Measurements from ENCODE around the gene MGAT3.

MGAT3 gene

DNA sequence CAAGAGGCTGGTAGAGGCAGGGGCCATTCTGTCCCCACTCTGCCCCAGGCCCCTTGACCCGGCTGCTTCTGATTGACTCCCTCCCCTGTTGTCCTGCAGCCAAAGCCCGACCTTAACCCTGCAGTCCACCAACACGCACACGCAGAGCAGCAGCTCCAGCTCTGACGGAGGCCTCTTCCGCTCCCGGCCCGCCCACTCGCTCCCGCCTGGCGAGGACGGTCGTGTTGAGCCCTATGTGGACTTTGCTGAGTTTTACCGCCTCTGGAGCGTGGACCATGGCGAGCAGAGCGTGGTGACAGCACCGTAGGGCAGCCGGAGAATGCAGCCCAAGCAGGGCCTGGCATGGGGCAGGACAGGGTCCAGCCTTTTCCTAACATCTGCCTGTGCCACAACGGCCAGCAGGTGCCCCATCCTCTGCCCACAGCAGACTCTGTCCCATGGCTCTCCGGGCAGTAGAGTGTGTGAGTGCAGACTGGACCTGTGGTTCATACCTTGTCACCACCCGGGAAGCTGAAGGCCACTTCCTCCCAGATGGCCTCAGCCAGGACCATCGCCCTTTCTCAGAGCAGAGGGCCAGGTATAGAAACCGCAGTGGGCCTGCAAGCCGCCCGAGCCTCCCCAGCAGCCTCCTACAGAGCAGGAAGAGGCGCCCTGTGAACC is 26.8 kb upstream of the MGAT3 start:
- DNase-seq: no peak

DNA sequence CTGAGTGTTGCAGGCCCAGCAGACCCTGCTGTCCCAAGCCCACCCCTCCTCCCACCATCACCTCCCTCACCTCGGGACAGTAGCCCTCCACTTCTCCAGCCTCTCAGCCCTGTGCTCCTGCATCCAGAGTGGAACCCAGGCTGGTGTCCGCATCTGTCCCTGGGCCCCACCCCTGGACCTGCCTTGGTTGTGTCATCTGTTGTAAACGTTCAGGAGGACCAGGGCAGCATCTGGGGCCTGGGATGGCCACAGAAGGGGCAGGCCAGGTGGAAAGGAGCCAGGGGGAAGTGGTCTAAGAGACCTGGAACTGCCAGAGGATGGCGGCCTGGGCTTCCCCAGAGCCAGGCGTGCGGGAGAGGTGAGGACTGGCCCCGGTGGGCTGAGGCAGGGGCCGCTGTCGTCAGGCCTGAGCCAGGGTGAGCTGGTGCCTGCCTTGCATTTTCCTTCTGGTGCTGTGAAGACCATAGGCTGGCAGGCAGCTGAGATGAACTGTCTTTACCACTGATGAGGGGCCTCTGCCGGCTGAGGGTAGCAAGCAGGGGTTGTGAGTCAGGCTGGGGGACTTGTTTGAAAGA is 26.1 kb upstream of the MGAT3 start:
- DNase-seq: no peak

DNA sequence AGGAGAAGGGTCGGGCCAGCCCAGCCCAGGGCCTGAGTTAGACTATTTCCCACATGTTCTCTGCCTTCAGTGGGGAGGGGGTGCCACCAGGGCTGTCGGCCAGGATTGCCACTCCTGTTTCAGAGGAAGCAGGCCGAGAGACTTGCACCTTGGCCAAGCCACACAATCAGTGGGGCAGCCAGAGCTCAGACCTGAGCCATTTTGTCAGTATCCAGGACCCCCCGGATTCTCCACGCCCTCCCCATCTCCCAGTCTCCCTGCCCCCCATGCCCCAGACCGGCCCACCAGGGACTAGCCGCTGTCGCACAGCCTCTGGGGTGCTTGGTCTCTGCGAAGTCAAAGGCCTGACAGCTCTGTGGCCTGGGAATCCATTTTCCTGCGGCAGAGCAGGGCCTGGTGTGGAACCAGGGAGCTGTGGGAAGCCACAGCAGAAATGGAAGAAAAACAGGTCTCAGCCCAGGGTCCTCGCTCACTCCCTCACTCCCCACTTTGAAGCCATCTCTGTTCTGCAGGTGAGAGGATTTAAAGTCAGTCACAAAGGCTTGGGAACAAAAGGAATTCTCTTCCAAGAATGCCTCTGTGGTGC is 25.5 kb upstream of the MGAT3 start:
- DNase-seq: no peak

DNA sequence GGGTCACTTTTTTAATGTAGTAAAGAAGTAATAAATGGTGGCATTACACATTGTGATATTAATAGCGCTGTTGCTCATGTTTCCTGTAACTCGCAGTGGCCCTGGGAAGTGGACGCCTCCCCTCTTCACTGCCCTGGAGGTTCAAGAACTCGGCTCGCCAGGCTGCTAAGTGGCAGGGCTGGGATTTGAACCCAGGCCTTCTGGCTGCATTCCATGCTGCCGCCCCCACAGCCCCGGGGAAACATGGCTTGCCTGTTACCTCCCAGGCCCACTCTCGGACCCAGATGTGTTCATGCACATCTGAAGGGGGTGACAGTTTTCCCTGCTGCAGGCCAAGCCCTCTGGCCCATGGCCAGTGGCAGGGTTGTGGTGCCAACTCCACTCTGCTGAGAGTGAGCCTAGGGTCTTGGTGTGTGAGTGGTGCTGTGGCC is 25.0 kb upstream of the MGAT3 start:
- DNase-seq: no peak

DNA sequence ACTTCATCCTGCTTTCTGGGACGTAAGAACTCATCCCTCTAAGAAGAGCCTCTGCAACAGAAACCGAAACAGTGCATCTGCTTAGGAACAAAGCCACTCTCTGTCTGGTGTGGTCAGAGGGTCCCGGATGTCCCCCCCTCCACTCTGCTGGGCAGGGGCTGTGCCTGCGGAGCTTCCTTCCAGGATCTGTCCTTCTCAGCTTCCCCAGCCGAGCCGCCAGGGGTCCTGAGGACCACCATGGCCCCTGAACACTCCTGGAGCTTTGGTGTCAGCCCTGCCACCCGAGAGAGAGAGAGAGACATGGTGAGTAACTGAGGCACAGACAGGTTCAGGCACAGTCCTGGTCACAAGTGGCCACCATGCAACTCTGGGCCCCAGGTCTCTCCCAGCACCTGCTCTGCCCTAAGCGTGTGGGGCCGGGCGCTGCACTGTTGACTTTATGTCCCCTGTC is 24.4 kb upstream of the MGAT3 start:
- DNase-seq: no peak

DNA sequence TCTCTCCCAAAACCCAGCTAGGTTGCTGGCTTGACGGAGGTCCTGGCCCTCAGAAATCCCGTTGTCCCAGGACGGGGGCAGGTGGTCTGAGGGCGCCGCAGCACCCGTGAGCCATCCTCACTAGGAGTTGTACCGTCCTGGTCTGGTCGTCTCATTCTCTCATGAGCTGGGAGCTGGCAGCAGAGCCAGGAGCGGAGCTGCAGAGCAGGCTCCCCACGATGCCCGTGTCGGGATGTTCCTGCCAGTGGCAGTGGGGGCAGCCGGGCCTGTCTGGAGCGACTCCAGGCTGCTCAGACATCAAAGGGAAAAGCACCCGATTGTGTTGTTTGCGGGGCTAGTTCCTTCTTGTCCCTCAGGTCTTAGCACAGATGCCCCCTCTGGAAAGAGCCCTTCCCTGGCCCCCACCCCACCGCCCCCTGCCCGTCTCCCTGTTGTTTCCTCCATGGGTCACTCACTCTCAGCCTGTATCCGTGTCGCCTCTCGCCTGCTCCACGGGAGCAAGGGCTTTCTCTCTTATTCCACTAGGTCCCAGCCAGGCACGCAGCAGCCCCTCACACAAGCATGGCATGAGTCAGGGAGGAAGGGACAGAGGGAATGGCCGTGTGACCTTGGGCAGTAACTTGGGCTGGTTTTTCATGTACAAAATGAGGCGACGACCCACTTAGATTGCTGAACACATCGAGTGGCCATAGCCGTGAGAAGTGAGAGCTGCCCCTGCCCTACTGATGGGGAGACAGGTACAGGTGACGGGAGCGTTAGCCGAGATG is 23.2 kb upstream of the MGAT3 start:
- peak; percentile 70 for DNase-seq

DNA sequence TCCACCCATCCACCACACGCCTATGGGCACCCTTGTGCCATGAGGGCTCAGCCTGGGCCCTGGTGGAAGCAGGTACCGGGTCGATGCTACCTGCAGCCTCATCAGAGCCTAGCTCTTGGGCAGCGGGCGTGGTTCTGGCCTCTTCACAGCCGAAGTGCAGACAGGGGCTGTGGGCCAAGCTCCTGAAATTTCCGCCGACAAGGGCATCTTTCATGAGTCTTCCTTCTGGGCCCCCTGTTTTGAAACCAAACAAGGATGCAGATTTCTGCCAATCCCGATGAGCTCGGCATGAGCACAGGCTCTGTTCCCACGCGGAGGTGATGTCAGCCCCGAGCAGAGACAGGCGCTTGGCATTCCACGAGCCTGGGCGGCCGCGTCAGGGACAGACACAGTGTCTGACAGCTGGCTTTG is 22.6 kb upstream of the MGAT3 start:
- DNase-seq: peak; percentile 76

DNA sequence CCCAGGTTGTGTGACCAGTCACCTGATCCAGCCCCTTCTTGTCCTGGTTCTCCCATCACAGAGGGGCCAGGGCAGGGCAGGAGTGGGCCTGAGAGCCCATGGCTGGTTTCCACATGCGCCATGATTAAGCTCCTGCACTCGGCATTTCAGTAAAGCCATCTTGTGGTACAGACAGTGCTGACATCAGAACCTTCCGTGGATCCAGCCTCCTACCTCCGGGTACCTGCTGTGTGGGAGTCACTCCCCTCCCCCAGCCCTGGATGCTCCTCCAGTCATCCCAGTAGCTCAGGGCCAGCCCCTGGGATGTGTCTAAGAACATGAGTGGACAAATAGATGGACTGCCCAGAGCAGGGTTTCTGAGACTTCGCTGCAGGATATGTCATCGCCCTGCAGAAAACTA is 22.1 kb upstream of the MGAT3 start:
- DNase-seq: no peak

DNA sequence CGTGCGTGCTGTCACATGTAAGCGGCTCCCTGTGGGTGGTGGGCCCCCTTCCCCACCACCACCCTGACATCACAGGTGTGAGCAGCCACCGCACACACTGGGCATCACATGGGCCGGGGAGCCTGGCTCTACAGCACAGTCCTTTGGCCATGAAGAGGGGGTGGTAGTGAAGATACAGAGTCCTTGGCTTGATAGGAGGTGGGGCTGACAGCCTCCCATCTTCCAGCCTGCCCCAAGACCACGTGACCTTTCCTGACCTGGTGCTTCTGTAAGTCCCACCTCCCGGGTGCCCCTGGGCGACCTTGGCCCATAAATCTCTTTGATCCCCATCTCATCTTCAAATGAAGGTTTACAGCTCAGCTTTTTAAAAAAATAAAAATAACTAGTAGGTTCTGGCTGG is 21.2 kb upstream of the MGAT3 start:
- DNase-seq: no peak

DNA sequence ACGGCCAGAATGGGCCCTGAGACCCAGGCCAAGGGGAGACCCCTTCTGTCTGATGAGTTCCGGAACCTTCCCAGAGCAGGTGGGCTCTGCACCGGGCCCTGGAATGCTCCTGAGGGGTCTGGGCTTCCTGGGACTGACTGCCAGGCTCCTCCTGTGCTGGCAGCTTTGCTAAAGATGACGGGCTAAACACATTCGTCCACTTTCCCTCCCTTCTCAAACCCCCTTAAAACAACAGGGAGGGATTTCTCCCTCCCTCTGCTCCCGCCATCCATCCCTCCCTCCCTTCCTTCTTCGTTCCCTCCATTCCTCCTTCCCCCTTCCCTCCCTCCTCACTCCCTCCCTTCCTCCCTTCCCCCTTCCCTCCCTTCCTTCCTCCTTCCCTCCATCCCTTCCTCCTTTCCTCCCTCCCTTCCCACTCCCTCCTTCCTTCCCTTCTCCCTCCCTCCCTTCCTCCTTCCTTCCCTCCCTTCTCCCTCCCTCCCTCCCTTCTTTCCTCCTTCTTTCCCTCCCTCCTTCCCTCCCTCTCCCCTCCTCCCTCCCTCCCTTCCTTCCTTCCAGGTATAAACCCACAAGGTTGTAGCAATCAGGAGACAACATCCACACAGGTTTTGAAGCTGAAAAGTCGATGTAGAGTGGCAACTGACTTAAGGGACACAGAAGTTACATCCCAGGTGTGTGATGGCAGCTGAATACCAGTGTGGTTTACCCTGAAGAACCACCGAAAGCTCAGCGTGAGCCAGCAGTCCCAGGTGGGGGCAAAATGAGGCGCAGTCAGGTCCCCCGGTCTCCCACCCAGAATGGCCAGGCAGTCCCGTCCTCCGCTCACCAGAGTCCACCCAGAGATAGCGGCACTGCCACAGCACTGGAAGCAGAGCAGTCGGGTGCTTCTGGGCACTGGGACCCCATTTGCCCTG is 18.8 kb upstream of the MGAT3 start:
- DNase-seq: no peak

DNA sequence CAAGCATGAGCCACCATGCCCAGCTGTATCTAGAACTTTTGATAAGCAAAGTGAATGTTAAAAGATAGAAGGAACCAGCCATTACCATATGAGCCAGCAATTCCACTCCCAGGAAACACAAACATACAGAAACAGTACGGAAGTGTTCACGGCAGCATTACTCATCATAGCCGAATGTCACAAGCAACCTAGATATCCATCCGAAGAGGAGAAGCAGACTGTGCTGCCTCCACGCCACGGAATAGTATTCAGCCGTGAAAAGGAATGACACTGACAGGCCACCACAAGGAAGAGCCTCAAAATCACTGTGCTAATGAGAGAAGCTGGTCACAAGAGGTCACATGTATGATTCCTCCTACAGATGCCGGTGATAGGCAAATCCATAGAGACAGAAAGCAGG is 17.6 kb upstream of the MGAT3 start:
- no peak for DNase-seq

DNA sequence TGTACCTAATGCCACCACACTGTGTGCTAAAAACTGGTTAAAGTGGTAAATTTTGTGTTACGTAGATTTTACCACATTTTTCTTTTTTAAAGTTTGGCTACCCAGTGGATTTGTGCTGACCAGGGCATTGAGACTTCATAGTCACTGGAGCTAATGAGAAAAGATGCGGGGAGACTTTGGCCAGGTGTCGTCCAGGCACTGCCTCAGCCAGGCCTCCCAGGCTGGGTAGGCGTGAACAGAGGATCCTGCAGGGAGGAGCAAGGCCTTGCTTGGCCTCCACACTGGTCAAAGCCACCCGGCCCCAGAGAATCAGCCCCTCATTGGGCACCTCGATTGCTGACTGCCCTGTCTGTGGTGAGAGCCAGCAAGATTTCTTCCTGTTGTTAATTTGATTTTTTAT is 13.4 kb upstream of the MGAT3 start:
- DNase-seq: no peak

DNA sequence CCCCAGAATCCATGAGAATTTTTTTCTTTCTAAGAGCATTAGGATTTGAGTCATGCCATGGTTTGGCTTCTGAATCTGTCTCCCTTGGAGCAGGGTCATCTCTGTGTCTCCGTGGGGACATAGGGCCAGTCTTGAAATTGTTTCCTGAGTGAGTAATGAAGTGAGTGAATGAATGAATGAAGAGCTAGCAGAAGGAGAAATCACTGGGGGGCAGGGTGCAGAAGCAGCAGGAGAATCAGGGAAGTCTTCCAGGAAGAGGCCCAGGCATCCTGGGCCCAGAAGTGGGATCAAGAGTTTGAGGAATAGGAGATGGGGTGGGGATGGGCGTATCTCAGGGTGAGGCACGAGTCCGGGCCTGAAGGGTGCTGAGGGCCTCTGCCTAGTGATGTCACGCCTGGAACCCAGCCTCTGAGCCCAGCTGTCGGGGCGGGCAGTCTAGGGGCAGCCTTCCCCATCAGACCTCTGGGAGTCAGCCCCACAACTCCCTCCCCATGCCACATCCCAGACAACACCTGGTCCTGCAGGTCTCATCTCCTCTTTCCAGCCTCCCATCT is 12.5 kb upstream of the MGAT3 start:
- no peak for DNase-seq

DNA sequence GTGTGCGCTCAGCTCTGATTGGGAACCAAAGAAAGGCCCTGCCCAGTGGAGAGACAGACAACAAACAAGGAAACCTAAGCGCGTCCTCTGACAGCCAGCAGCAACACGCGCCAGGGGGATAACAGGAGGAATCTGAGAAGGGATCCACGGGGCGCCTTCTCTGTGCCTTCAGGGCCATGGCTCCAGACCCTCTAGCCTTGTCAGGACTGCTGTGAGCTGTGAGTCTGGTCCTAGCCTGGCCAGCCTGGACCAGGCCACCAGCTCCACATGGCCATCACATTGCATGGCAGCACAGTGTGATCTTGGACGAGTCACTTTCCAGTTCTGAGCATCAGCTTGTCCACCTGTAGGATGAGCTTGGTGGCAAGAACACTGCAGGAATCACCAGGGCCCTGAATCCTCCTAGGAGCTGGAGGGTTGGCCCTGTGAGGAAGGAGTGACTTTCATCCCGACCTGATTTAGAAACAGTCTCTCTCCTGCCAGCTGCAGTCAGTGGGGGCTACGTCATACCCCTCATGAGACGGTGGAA is 11.8 kb upstream of the MGAT3 start:
- no peak for DNase-seq

DNA sequence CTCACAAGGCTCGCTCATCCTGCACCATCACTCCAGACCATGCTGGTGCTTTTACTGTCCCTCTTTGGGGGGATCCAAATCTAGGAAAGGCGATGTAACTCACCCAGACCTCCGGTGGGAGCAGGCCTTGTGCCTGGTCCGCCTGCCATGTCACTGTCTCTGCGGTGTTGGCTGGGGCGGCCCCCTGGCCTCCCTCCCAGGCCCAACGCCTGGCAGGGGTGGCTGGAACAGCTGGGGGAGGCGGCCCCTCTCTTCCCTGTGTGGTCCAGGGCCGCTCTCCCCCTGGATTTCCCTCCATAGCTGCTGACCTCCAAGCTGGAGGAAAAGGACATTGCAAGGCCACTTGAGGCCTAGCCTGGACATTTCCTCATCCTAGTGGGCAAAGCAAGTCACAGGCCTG is 11.1 kb upstream of the MGAT3 start:
- DNase-seq: no peak

DNA sequence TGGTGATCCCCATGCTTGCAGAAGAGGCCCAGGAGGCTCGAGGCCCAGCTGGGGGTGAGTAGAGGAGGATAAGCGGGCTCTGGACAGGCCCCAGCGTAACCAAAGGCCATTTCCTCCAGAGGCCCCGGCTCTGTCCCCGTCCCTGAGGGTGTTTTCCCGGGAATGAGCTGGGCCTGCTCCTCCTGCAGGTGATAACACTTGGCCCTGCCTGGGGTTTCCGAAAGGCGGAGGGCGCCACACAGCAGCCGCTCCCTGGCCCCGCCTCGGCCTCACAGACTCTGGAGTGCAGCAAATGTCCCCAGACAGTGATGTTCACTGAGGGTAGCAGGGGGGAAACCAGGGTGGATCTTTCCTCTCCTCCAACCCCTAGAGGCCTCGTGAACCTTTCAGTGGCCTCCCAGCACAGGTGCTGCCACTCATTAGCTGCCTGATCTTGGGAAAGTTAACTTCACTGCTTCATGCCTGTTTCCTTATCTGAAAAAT is 10.5 kb upstream of the MGAT3 start:
- DNase-seq: no peak

DNA sequence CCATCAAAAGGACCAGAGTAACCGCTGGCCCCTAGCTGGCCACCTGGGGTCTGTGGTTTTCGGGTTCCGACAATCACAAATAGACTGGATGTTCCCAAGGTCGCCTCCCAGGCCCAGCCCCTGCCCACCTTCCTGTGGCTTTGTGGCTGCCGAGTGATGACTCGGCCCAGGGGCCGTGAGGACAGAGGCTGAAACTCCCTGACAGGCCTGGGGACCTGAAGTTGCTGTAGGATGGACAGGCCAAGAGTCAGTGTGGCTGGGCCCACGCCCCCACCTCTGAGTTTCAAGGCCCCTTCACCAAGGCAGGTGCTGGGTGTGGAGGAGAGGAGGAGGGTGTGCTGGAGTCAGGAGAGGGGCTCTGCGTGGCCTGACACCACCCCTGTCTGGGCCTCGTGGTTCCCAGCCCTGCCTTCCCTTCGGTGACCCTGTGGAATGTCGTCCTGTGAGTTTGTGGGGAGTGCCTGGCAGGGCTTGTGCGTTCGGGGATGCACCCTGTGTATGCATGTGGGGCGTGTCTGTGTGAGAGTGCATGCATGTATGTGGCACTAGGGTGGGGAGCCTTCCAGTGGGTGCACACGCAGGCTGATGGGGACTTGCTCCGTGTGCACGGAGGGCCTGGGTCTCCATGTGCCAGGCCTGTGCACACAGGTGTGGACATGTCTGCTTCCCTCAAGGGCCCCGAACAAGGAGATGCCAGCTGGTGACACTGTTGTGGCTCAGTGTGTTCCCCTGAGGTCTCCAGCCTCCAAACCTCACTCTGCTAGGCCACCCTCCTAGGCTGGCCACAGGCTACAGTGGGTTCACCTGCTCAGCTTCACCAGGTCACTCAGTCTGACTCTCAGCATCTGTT is 8.4 kb upstream of the MGAT3 start:
- DNase-seq: no peak

DNA sequence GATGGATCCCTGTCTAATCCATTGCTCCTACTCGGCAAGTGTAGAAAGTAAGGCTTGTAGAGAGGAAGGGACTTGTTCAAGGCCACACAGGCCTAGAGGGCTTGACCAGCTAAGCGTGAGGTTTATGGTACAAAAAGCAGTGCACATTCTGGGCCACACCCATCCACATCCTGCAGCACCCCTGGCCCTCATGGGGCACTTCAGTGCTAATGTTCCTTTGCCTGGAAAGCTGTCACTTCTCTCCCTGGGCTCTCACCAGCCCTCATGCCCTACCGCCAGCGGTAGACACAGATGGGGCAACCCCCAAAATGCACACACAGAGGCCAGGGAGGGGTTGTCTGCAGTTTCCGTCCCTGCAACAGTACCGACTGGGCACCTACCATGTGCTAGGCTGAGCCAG is 7.1 kb upstream of the MGAT3 start:
- DNase-seq: no peak

DNA sequence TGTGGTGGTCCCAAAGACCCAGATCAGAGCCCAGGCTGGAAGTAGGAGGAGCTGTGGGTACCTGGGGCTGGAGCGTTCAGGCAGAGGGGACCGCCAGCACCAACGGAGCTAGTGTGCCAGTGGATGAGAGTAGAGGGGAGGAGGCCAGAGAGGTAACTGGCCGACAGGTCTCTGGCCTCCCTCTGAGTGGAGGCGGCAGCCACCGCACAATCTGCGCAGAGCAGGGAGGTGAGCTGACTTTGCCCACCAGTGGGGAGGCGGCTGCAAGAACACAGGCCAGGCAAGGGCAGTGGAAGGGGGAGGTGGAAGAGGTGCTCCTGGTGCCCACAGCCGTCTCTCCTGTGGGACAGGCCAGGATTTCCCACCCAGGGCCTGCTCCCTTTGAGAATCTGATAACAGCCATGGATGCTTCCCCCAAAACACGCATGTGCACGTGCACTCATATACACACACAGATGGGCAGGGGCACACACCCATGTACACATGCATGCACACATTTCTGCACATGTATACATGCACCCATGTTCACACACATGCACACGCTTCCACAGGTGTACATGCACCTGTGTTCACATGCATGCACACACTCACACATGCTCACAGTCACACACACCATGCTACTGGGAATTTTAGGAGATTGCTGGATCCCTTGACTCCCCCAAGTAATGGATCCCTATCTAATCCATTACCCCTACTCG is 6.4 kb upstream of the MGAT3 start:
- no peak for DNase-seq

DNA sequence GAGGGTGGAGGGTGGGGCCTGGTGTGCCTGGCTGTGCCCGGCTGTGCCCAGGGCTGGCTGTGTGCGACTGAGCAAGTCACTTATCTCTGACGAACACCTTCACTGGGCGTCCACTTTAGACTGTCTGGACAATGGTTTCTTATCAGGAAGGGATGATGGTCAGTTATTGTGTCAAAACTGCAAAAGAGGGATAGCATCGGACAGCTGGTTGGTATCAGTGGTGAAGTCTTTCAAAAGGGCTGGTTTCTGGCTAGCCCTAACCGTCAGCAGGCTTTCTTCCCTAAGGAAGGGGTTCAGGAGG is 4.1 kb upstream of the MGAT3 start:
- DNase-seq: no peak
